ENCODE results near the gene LMTK3. TPM values are rescaled to one million over a fixed set of nuclear protein-coding genes. Genes with fewer than 3 reads are reported as not detected.

LMTK3 gene, protein sequence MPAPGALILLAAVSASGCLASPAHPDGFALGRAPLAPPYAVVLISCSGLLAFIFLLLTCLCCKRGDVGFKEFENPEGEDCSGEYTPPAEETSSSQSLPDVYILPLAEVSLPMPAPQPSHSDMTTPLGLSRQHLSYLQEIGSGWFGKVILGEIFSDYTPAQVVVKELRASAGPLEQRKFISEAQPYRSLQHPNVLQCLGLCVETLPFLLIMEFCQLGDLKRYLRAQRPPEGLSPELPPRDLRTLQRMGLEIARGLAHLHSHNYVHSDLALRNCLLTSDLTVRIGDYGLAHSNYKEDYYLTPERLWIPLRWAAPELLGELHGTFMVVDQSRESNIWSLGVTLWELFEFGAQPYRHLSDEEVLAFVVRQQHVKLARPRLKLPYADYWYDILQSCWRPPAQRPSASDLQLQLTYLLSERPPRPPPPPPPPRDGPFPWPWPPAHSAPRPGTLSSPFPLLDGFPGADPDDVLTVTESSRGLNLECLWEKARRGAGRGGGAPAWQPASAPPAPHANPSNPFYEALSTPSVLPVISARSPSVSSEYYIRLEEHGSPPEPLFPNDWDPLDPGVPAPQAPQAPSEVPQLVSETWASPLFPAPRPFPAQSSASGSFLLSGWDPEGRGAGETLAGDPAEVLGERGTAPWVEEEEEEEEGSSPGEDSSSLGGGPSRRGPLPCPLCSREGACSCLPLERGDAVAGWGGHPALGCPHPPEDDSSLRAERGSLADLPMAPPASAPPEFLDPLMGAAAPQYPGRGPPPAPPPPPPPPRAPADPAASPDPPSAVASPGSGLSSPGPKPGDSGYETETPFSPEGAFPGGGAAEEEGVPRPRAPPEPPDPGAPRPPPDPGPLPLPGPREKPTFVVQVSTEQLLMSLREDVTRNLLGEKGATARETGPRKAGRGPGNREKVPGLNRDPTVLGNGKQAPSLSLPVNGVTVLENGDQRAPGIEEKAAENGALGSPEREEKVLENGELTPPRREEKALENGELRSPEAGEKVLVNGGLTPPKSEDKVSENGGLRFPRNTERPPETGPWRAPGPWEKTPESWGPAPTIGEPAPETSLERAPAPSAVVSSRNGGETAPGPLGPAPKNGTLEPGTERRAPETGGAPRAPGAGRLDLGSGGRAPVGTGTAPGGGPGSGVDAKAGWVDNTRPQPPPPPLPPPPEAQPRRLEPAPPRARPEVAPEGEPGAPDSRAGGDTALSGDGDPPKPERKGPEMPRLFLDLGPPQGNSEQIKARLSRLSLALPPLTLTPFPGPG (N-terminal part only)
- polyA plus RNA-seq (2013) = 14.4 and 14.6 TPM in 2 replicates

DNA sequence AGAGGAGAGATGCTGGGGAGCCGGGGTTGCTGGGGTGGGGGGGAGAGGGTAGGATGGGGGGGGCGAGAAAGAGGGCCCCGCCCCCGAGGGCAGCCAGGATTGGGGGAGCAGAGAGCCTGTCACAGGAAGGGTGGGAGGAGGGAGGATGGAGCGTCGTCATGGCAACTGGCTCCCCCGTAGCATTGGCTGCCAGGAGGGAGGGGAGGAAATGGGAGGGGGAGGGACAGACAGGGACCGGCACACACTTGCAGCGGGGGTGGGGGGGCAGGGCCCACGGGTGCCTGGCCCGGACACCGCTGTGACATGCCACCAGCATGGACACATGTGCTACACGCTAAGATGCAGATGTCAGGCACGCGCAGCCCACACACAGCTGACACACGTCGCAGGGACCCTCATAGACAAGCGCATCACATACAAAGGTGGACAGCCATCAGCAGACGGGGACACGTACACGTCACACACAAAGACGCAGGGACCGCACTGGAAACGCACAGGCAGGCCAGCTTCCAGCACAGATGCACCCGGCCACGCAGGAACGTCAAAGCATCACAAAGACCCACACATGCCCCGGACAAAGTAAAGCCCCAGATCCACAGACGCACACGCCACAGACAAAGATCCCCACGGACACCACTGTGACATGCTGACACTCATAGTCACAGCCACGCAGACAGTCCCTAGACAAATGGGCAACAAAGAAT, at the start of gene LMTK3:
LMTK3 (minus strand) TSS at position 36 of the 704 bp plus-strand sequence. CDS start 259 bp downstream, outside the sequence.
- H3K27ac ChIP-seq (ENCODE audit: low read depth, low read length) = no peak within 1 kb of the TSS
- no peak within 1 kb of the TSS for H3K4ac ChIP-seq (ENCODE audit: low read depth, low read length)
- no CpG with 5 or more reads among the region's 32 CpGs for WGBS (ENCODE audit: extremely low coverage, insufficient coverage, insufficient read length)
- no peaks in the 10 kb centered on the region for H3K36me3 ChIP-seq (ENCODE audit: control insufficient read depth in 1 of 2, insufficient read depth in 2 of 2, low read length in 2 of 2)
- H2AFZ ChIP-seq (ENCODE audit: insufficient read depth, low read length, poor library complexity) = peak within 1 kb of the TSS; percentile 71
- H3K14ac ChIP-seq (ENCODE audit: low read length) = no peak within 1 kb of the TSS
- no peak within 1 kb of the TSS for H3K9ac ChIP-seq (ENCODE audit: low read length)
- peak within 1 kb of the TSS; percentile 45 for H3K4me2 ChIP-seq (ENCODE audit: low read length)
- peaks cover 11% of the 10 kb centered on the region for H3K9me3 ChIP-seq (ENCODE audit: insufficient read depth, low read depth, low read length)
- peaks cover 4% of the 10 kb centered on the region for H3K79me1 ChIP-seq (ENCODE audit: low read length)
- DNase-seq = no peak
- H2BK5ac ChIP-seq (ENCODE audit: low read depth, low read length, poor library complexity) = no peak within 1 kb of the TSS
- no peak within 1 kb of the TSS for H2BK12ac ChIP-seq (ENCODE audit: low read length)
- peaks cover 8% of the 10 kb centered on the region for H3K27me3 ChIP-seq (ENCODE audit: insufficient read depth, low read length)
- peak within 1 kb of the TSS; percentile 0 for H3K4me3 ChIP-seq (ENCODE audit: low read depth, low read length)
- peaks cover 3% of the 10 kb centered on the region for H3K79me2 ChIP-seq (ENCODE audit: control insufficient read depth, insufficient read depth, low read length, poor library complexity)
- no peak within 1 kb of the TSS for H3K18ac ChIP-seq (ENCODE audit: low read length)
- H3K4me1 ChIP-seq (ENCODE audit: control insufficient read depth in 1 of 2, insufficient read depth in 2 of 2, low read length in 2 of 2) = peaks cover 2 to 3% of the 10 kb centered on the region in 2 experiments
- H4K91ac ChIP-seq (ENCODE audit: low read depth, low read length) = no peak within 1 kb of the TSS
- H2BK120ac ChIP-seq (ENCODE audit: insufficient read depth, low read length, poor library complexity) = no peak within 1 kb of the TSS
- no peak within 1 kb of the TSS for H3K23ac ChIP-seq (ENCODE audit: low read length)
- no peak within 1 kb of the TSS for H4K8ac ChIP-seq (ENCODE audit: low read depth, low read length)
- H2AK5ac ChIP-seq (ENCODE audit: low read length) = no peak within 1 kb of the TSS
- H4K12ac ChIP-seq (ENCODE audit: low read depth, low read length) = no peak within 1 kb of the TSS

DNA sequence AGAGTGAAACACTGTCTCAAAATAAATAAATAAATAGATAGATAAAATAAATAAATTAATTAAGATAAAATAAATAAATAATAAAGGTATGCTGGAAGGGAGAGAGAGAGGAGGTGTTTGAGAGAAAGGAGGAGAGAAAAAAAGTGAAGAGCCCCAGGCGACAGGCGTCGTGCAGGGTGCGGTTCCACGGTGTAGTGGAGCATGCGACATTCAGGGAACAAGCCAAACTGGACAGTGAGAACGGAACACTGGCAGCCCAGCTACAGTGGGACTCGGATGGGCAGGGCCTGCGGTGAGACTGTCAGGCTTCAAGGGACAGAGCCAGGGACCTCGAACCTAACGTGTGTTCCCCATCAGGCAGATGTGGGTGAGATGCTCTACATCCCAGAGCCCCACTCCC, 49.8 kb upstream of the LMTK3 start:
- no peaks in the 10 kb centered on the region for H3K27me3 ChIP-seq (ENCODE audit: insufficient read depth, low read length)
- no peak for DNase-seq
- no peak overlapping the region for H2BK12ac ChIP-seq (ENCODE audit: low read length)
- no peaks in the 10 kb centered on the region for H3K79me2 ChIP-seq (ENCODE audit: control insufficient read depth, insufficient read depth, low read length, poor library complexity)
- H2AK5ac ChIP-seq (ENCODE audit: low read length) = no peak overlapping the region
- H4K12ac ChIP-seq (ENCODE audit: low read depth, low read length) = no peak overlapping the region
- H3K4me2 ChIP-seq (ENCODE audit: low read length) = no peak overlapping the region
- no peak overlapping the region for H2BK5ac ChIP-seq (ENCODE audit: low read depth, low read length, poor library complexity)
- no peaks in the 10 kb centered on the region for H3K36me3 ChIP-seq (ENCODE audit: control insufficient read depth in 1 of 2, insufficient read depth in 2 of 2, low read length in 2 of 2)
- no peak overlapping the region for H3K14ac ChIP-seq (ENCODE audit: low read length)
- H3K18ac ChIP-seq (ENCODE audit: low read length) = no peak overlapping the region
- whole genome bisulfite sequencing (ENCODE audit: extremely low coverage, insufficient coverage, insufficient read length) = no CpG with 5 or more reads among the region's 11 CpGs
- no peak overlapping the region for H3K4ac ChIP-seq (ENCODE audit: low read depth, low read length)
- H3K4me3 ChIP-seq (ENCODE audit: low read depth, low read length) = no peak overlapping the region
- no peaks in the 10 kb centered on the region for H3K9me3 ChIP-seq (ENCODE audit: insufficient read depth, low read depth, low read length)
- H2BK120ac ChIP-seq (ENCODE audit: insufficient read depth, low read length, poor library complexity) = no peak overlapping the region
- no peak overlapping the region for H3K23ac ChIP-seq (ENCODE audit: low read length)
- H4K8ac ChIP-seq (ENCODE audit: low read depth, low read length) = no peak overlapping the region
- no peak overlapping the region for H3K27ac ChIP-seq (ENCODE audit: low read depth, low read length)
- H3K4me1 ChIP-seq (ENCODE audit: control insufficient read depth in 1 of 2, insufficient read depth in 2 of 2, low read length in 2 of 2) = peaks cover under 1 to 2% of the 10 kb centered on the region in 2 experiments
- no peak overlapping the region for H2AFZ ChIP-seq (ENCODE audit: insufficient read depth, low read length, poor library complexity)
- H4K91ac ChIP-seq (ENCODE audit: low read depth, low read length) = no peak overlapping the region
- H3K79me1 ChIP-seq (ENCODE audit: low read length) = peaks cover under 1% of the 10 kb centered on the region
- no peak overlapping the region for H3K9ac ChIP-seq (ENCODE audit: low read length)

DNA sequence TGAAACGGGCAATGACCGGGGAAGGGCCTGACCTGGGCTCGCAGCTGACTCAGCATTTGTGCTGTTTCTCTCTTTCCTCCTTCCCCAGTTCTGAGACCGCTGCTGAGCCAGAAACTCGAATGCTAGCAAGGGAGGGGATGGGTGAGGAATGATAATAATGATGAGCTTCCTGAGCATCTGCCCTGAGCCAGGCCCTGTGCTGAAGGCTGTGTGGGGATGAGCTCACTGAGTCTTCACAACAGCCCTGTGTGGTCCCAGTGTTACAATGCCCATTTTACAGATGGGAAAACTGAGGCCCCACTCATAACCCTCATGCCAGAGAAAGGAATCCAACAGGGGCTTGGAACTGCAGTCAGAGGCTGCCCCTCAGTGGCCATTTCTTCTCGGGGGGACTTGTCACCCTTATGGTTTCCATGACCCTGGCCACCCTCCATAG, 48.5 kb upstream of the LMTK3 start:
- DNase-seq = peak; percentile 94 to 96
- peaks cover 6 to 8% of the 10 kb centered on the region in 2 experiments for H3K4me1 ChIP-seq (ENCODE audit: control insufficient read depth in 1 of 2, insufficient read depth in 2 of 2, low read length in 2 of 2)
- H4K91ac ChIP-seq (ENCODE audit: low read depth, low read length) = no peak overlapping the region
- H4K12ac ChIP-seq (ENCODE audit: low read depth, low read length) = no peak overlapping the region
- no peak overlapping the region for H2BK12ac ChIP-seq (ENCODE audit: low read length)
- WGBS (ENCODE audit: extremely low coverage, insufficient coverage, insufficient read length) = no CpG with 5 or more reads among the region's 6 CpGs
- H3K27me3 ChIP-seq (ENCODE audit: insufficient read depth, low read length) = no peaks in the 10 kb centered on the region
- no peak overlapping the region for H3K23ac ChIP-seq (ENCODE audit: low read length)
- H3K79me2 ChIP-seq (ENCODE audit: control insufficient read depth, insufficient read depth, low read length, poor library complexity) = no peaks in the 10 kb centered on the region
- H3K4ac ChIP-seq (ENCODE audit: low read depth, low read length) = no peak overlapping the region
- no peak overlapping the region for H3K4me2 ChIP-seq (ENCODE audit: low read length)
- peak overlapping the region; percentile 37 for H3K4me3 ChIP-seq (ENCODE audit: low read depth, low read length)
- no peak overlapping the region for H2BK5ac ChIP-seq (ENCODE audit: low read depth, low read length, poor library complexity)
- no peak overlapping the region for H3K27ac ChIP-seq (ENCODE audit: low read depth, low read length)
- H3K9me3 ChIP-seq (ENCODE audit: insufficient read depth, low read depth, low read length) = no peaks in the 10 kb centered on the region
- no peak overlapping the region for H3K9ac ChIP-seq (ENCODE audit: low read length)
- H3K18ac ChIP-seq (ENCODE audit: low read length) = no peak overlapping the region
- H2AK5ac ChIP-seq (ENCODE audit: low read length) = no peak overlapping the region
- H4K8ac ChIP-seq (ENCODE audit: low read depth, low read length) = no peak overlapping the region
- no peak overlapping the region for H2BK120ac ChIP-seq (ENCODE audit: insufficient read depth, low read length, poor library complexity)
- peaks cover 5% of the 10 kb centered on the region for H3K79me1 ChIP-seq (ENCODE audit: low read length)
- H3K36me3 ChIP-seq (ENCODE audit: control insufficient read depth in 1 of 2, insufficient read depth in 2 of 2, low read length in 2 of 2) = no peaks in the 10 kb centered on the region
- no peak overlapping the region for H3K14ac ChIP-seq (ENCODE audit: low read length)
- no peak overlapping the region for H2AFZ ChIP-seq (ENCODE audit: insufficient read depth, low read length, poor library complexity)

Measured in trophoblast cell (in vitro differentiated cells and primary cell).